NCI-H345 (cell line): ENCODE measurements around the gene PSMB5.

Source experiments
- DNase-seq: peaks from one replicate; lab custom pipeline; 2025; lab: John Stamatoyannopoulos, UW

PSMB5 gene

DNA sequence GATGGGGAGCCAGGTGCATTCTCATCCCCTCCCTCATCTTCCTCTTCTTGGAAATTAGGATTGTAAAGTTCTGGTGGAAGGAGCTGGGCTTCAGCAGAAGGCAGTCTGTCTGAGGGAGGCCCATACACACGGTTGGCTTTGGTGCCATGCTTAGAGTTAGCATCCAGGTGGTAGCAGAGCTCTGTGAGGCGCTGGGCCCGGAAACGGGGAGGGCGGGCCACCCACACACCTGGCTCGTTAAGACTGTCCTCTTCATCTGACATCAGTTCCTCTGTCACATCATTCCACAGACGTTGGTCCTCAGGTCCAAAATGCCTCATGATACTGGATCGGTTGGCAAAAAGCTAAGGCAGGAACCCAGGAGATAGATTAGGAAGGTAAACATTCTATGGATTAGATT lies 47.4 kb downstream of the PSMB5 start:
- DNase-seq, result no peak

GRCh38 chr14:22986508-22987054 lies 48.1 kb downstream of the PSMB5 start:
- DNase-seq, result peak; percentile 86

- DNase-seq, result no peak
Observed at GRCh38 chr14:22985894-22986507, 48.7 kb downstream of the PSMB5 start.

GRCh38 chr14:22984959-22985658 lies 49.6 kb downstream of the PSMB5 start:
- DNase-seq, result no peak

DNA sequence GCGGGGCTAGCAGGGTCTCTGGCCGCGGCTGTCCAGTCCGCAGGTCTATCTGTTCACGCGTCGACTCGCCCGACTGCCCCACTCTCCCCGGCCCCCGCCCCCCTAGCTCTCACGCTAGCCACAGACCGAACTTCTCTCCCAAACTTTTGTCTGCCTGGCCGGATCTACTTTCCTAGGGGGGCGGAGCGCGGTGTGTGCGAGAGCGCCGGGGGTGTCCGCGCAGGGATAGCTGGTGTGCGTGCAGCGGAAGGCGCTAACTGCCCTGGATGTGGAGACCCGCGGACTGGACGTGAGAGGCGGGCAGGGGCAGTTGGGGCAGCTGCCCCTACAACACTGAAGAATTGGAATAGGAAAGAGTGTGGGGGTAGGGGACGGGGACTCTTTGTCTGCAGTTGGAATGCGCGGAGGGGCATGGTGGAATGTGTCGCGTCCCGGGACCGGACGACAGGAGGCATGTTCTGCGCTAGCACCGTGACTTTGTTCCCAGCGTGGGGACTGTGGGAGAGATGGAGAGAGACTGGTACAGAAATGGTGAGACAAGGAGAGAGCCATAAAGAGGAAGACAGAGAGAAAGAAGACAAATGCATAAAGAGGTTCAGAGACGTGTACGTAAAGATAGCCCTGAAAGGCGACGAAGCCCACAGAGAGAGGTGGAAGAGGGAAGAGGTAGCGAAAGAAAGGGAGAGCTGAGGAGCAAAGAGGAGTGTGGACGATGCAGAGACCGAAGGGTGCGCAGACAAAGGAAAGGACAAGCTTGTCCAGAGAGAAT lies 52.0 kb downstream of the PSMB5 start, which contains the start of gene AJUBA:
Gene AJUBA (minus strand): TSS at position 75 of the 769 bp plus-strand sequence. CDS start 285 bp downstream, outside the sequence.
- DNase-seq, result peak; percentile 78

GRCh38 chr14:22981876-22982476 lies 52.7 kb downstream of the PSMB5 start:
- DNase-seq, result no peak

GRCh38 chr14:22981090-22981875 lies 53.4 kb downstream of the PSMB5 start:
- no peak for DNase-seq

GRCh38 chr14:22980672-22981089 lies 54.0 kb downstream of the PSMB5 start:
- no peak for DNase-seq

DNA sequence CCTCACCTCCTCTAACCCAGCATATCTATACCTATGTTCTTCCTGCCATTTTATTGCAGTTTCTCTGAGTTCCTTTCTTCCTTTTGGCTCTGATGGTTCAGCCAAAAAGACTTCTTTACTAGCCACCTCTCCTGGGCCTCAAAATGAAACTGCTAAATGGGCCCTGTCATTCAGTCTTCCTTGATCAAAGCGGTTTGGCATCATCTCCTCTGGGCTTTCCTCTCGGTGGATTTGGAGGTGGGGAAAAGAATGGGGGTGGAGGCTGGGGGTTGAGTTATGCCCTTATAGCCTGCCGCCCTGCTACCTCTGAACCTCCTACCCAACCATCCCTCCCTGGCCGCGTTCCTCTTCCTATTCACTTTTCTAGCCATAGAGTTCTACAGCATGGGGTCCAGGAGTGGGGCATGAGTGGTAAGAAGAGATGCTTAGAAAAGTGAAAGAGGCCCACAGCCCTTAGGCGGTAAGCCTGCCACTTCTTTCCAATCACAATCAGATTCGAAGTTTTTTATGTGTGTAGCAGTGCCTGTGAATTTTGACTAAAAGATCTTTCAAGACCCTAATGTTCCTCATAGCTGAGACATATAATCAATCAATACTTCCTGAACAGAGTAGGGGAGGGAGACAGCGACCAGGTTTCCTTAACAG lies 54.8 kb downstream of the PSMB5 start:
- no peak for DNase-seq

- DNase-seq, result no peak
Observed at GRCh38 chr14:22978981-22979671, 55.6 kb downstream of the PSMB5 start.

GRCh38 chr14:22978487-22978837 lies 56.2 kb downstream of the PSMB5 start:
- no peak for DNase-seq

DNA sequence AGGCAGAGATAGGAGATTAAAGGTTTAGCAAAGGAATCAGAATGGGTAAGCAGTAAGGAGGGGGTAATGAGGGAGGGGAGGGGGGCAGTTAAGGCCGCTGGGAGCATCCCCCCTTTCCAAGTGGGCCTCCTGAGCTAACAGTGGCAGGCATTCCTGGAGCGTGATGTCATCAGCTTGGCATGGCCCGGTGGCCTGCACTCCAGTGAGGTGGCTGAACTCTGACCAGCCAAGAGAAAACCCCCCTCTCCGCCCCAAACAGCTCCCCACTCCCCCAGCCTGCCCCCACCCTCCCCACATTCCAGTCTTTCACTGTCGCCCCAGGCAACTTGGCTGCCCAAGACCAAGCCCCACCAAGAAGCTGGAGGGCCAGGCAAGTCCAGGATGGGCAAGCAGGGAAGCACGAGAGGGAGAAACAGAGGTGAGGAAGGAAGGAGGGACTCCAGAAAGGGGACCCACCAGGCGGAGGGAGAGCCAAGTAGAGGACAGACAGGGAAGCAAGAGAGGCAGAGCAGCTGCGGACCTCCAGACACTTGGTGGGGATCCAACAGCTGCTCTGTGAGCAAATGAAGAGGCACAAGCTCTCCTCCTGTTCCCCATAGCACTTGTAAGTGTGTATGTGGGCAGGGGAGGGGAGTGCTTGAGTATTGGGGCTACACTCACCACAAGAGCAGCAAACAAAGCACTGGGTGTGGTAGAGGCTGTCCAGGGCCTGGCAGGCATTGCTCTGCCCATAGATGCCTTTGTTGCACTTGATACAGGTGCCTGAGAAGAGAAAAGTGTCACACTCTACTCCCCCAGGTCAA lies 56.8 kb downstream of the PSMB5 start:
- DNase-seq, result no peak

DNA sequence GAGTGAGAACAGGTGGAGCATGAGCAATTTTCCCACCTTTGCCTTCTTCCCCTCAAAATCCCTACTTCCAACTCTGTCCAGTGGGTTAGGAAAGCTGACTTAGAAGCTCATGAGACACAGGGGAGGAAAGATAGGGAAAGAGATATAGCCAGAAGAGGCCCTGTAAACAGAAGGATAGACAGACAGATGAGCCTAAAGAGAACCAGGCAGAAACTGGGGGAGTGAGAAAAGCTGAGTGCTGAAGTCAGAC lies 57.3 kb downstream of the PSMB5 start:
- no peak for DNase-seq

DNA sequence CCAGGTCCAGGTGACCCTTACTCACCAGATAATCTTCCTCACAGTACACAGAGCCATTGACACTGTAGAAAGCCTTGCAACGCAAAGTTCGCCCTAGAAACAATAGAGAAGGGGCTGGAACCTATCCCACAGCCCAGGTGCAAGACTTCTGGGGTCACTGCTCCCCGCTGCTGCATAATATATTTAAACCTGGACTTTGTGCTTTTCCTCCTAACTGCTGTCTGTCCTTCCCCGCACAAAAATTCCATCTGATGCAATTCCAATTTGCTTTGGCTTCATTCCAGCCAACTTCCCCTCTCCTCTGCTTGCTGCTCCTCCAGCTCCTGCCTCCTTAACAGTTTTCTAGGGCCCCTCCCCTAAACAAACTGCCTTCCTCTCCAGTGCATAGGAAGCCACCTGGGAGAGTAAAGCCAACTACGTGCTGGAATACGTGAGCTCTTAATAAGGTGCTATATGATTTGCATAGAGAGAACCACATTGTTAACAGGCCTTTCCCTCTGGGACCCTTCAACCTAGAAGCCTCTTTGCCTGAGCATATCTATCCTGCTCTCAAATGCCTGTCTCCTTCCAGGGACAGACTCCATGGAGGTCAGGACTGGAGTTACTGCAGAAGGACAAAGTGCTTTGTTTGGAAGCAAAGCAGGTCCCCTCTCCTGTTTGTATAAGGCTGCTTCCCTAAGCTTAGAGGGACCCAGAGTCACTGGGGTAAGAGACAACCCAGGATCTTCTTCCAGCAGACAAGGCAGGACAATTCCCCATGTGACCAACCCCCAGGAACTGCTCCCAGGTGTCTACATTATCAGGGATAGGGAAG lies 57.9 kb downstream of the PSMB5 start:
- no peak for DNase-seq
